CD8-positive, alpha-beta memory T cell (primary cell): ENCODE data around the gene ITGA2B. TPM values are rescaled to one million over a fixed set of nuclear protein-coding genes. Genes with fewer than 3 reads are reported as not detected.
A peak's percentile ranks its signal among the peaks of the same experiment; 100 is the strongest.
"Not testable (repeated sequence)": the region's sequence is repeated elsewhere in the genome, so short reads cannot be mapped to it uniquely, and the experiment has no call there.

Source experiments
- CTCF ChIA-PET: fragments of 350-600 bp; sonication (Branson Sonifier 250); formaldehyde crosslinking; loops from one replicate; lab custom pipeline; 2021; ENCODE audit warnings: antibody characterized with exemption; lab: Charles Lee
- POLR2A ChIA-PET: fragments of 350-600 bp; sonication (Branson Sonifier 250); formaldehyde crosslinking; loops from one replicate; lab custom pipeline; 2021; ENCODE audit warnings: antibody characterized with exemption; lab: Charles Lee
- DNase-seq, 5 donors: peaks; one replicate each; pipeline versions ENCODE4 v3.0.0 to v3.0.0-alpha.2; 2020 to 2022; ENCODE audit warnings: mixed read lengths in 1 of 5
- H3K27ac ChIP-seq: one replicate; pipeline ENCODE4 v1.7.0; 2013; ENCODE audit warnings: low read depth, mild to moderate bottlenecking, low read length, moderate library complexity
- H3K27me3 ChIP-seq: 2 replicates; pipeline ENCODE4 v1.7.0; 2013; ENCODE audit warnings: low read length, mild to moderate bottlenecking; ENCODE audit not compliant: insufficient read depth, poor library complexity, severe bottlenecking
- H3K36me3 ChIP-seq: 2 replicates; pipeline ENCODE4 v1.7.0; 2013; ENCODE audit warnings: mild to moderate bottlenecking, low read length, moderate library complexity; ENCODE audit not compliant: insufficient read depth
- H3K4me1 ChIP-seq: 2 replicates; pipeline ENCODE4 v1.7.0; 2013; ENCODE audit warnings: mild to moderate bottlenecking, low read length, moderate library complexity; ENCODE audit not compliant: insufficient read depth
- H3K4me3 ChIP-seq: 2 replicates; pipeline ENCODE4 v1.7.0; 2013; ENCODE audit warnings: mild to moderate bottlenecking, low read length
- H3K9me3 ChIP-seq: 2 replicates; pipeline ENCODE4 v1.7.0; 2013; ENCODE audit warnings: mild to moderate bottlenecking, low read length
- H3K27ac Mint-ChIP-seq, 8 donors: one replicate each; pipeline ENCODE4 v1.8.0; 2020 to 2021; ENCODE audit warnings: mixed read lengths in 8 of 8, mild to moderate bottlenecking in 6 of 8, inconsistent platforms in 3 of 8, moderate library complexity in 3 of 8
- H3K27me3 Mint-ChIP-seq, 2 donors: one replicate each; pipeline ENCODE4 v1.8.0; 2020 to 2021; ENCODE audit warnings: mixed read lengths in 2 of 2, mild to moderate bottlenecking in 1 of 2, moderate library complexity in 1 of 2
- H3K36me3 Mint-ChIP-seq, 3 donors: one replicate each; pipeline ENCODE4 v1.8.0; 2020 to 2021; ENCODE audit warnings: mixed read lengths in 3 of 3, inconsistent platforms in 1 of 3, mild to moderate bottlenecking in 1 of 3
- H3K4me1 Mint-ChIP-seq, 3 donors: one replicate each; pipeline ENCODE4 v1.8.0; 2020 to 2021; ENCODE audit warnings: mixed read lengths in 3 of 3, inconsistent platforms in 1 of 3, mild to moderate bottlenecking in 1 of 3
- H3K4me3 Mint-ChIP-seq, 7 donors: one replicate each; pipeline ENCODE4 v1.8.0; 2020 to 2021; ENCODE audit warnings: mixed read lengths in 7 of 7, mild to moderate bottlenecking in 6 of 7, moderate library complexity in 4 of 7, inconsistent platforms in 2 of 7
- H3K9me3 Mint-ChIP-seq, 5 donors: one replicate each; pipeline ENCODE4 v1.8.0; 2020 to 2022; ENCODE audit warnings: mixed read lengths in 5 of 5, mild to moderate bottlenecking in 3 of 5, moderate library complexity in 2 of 5, inconsistent platforms in 1 of 5
- polyA plus RNA-seq: library from polyadenylated mRNA; unstranded; fragments of 300-500 nt; fragmentation: Illumina TruSeq; gene quantifications from one replicate; pipeline ENCODE4 v1.2.3, GENCODE V29; 2021
- total RNA-seq, 2 experiments: library from RNA; stranded (reverse); gene quantifications; one replicate each; pipeline ENCODE4 v1.2.3, GENCODE V29; 2021

Gene ITGA2B
- total and polyA plus RNA-seq, 3 experiments from 2014 or later: 0.12 to 0.31 TPM; not detected in 1

GRCh38 chr17:44330263-44330662, 59.2 kb downstream of the ITGA2B start:
- H3K4me1 Mint-ChIP-seq: peaks cover 20 to 22% (median 21%) of the 10 kb centered on the region in 3 donors
- ChIA-PET POLR2A (interaction anchor here (1.1 to 1.7 kb wide), 4 partner anchors 108 to 120 kb away, joined by 3 to 5 read pairs (median 4); partner anchors contain the start of gene UBTF), CTCF (interaction anchor here (0.6 to 4.6 kb wide), 19 partner anchors 10 to 205 kb away, joined by 3 to 100 read pairs (median 4); partner anchors contain the start of genes GRN, RUNDC3A and UBTF)
- H3K9me3 Mint-ChIP-seq, H3K27ac ChIP-seq, H3K36me3 ChIP-seq, H3K27ac Mint-ChIP-seq, H3K4me3 ChIP-seq, H3K4me3 Mint-ChIP-seq, H3K27me3 Mint-ChIP-seq, DNase-seq, H3K27me3 ChIP-seq, H3K36me3 Mint-ChIP-seq, H3K9me3 ChIP-seq, H3K4me1 ChIP-seq: not testable (repeated sequence)

- not testable (repeated sequence) for H3K4me3 Mint-ChIP-seq, H3K9me3 Mint-ChIP-seq, H3K4me3 ChIP-seq, H3K9me3 ChIP-seq, H3K36me3 ChIP-seq, H3K27me3 Mint-ChIP-seq, H3K27me3 ChIP-seq, H3K27ac ChIP-seq, H3K4me1 ChIP-seq, H3K27ac Mint-ChIP-seq, DNase-seq
- Mint-ChIP-seq H3K4me1 (peaks cover 22 to 24% (median 23%) of the 10 kb centered on the region in 3 donors), H3K36me3 (peaks cover 0 to 12% (median 0%) of the 10 kb centered on the region in 3 donors)
- ChIA-PET POLR2A (interaction anchor here (1.7 kb wide), 1 partner anchor 110 kb away, joined by 4 read pairs; the partner anchor contains the start of gene UBTF), CTCF (interaction anchor here (1.4 to 4.6 kb wide), 7 partner anchors 9 to 128 kb away, joined by 3 to 100 read pairs (median 8); partner anchors contain the start of gene GRN)
Measured at GRCh38 chr17:44329516-44329915, 59.9 kb downstream of the ITGA2B start.

GRCh38 chr17:44327715-44328449, 61.6 kb downstream of the ITGA2B start:
- peak overlapping the region in 5 of 7 donors; percentile 45 to 98 (median 57) for H3K4me3 Mint-ChIP-seq
- H3K27ac ChIP-seq: no peak overlapping the region
- no peak for DNase-seq
- no peaks in the 10 kb centered on the region for H3K9me3 Mint-ChIP-seq
- no peaks in the 10 kb centered on the region for H3K27me3 ChIP-seq
- H3K36me3 Mint-ChIP-seq: peaks cover 0 to 12% (median 0%) of the 10 kb centered on the region in 3 donors
- H3K27me3 Mint-ChIP-seq: peaks cover 0 to 2% of the 10 kb centered on the region in 2 donors
- ChIA-PET CTCF (interaction anchor here (1.0 to 4.3 kb wide), 5 partner anchors 17 to 124 kb away, joined by 5 to 50 read pairs (median 8); partner anchors contain the start of genes GRN and UBTF), POLR2A (interaction anchor here (0.9 to 4.6 kb wide), 5 partner anchors 18 to 128 kb away, joined by 3 to 41 read pairs (median 23); partner anchors contain the start of genes ATXN7L3, GRN and UBTF)
- peaks cover 21% of the 10 kb centered on the region for H3K4me1 ChIP-seq
- H3K9me3 ChIP-seq: no peaks in the 10 kb centered on the region
- no peaks in the 10 kb centered on the region for H3K36me3 ChIP-seq
- H3K4me1 Mint-ChIP-seq: peaks cover 30 to 32% (median 31%) of the 10 kb centered on the region in 3 donors
- H3K4me3 ChIP-seq: no peak overlapping the region
- peak overlapping the region in 3 of 8 donors; percentile 26 to 85 (median 85) for H3K27ac Mint-ChIP-seq

- no peaks in the 10 kb centered on the region for H3K27me3 ChIP-seq
- peaks cover 21% of the 10 kb centered on the region for H3K4me1 ChIP-seq
- CTCF ChIA-PET: interaction anchor here (0.7 to 4.3 kb wide), 7 partner anchors 18 to 123 kb away, joined by 4 to 50 read pairs (median 7); partner anchors contain the start of genes GRN and UBTF
- Mint-ChIP-seq H3K9me3 (no peaks in the 10 kb centered on the region), H3K4me3 (peak overlapping the region; percentile 51 to 98 (median 76)), H3K27me3 (peaks cover 0 to 2% of the 10 kb centered on the region in 2 donors), H3K27ac (peak overlapping the region; percentile 61 to 99 (median 86)), H3K4me1 (peaks cover 32 to 36% (median 35%) of the 10 kb centered on the region in 3 donors), H3K36me3 (peaks cover 0 to 19% (median 0%) of the 10 kb centered on the region in 3 donors)
- H3K9me3 ChIP-seq: no peaks in the 10 kb centered on the region
- POLR2A ChIA-PET: interaction anchor here (0.5 to 4.6 kb wide), 18 partner anchors 10 to 257 kb away, joined by 3 to 41 read pairs (median 6); partner anchors contain the start of genes ATXN7L3, GRN, HDAC5 and RUNDC3A
- H3K36me3 ChIP-seq: no peaks in the 10 kb centered on the region
- no peak overlapping the region for H3K27ac ChIP-seq
- DNase-seq: peak; percentile 90 to 98 (median 93)
- peak overlapping the region; percentile 38 for H3K4me3 ChIP-seq
Measured at GRCh38 chr17:44326861-44327444, 62.5 kb downstream of the ITGA2B start.

GRCh38 chr17:44324571-44325275, 64.7 kb downstream of the ITGA2B start, which contains the start of gene SLC25A39:
TSS of gene SLC25A39 (minus strand) at chr17:44324823. CDS start at chr17:44323562, 1,261 bp downstream.
- H3K4me1 ChIP-seq: peaks cover 21% of the 10 kb centered on the region
- CTCF ChIA-PET: interaction anchor here (1.0 to 4.3 kb wide), 5 partner anchors 21 to 114 kb away, joined by 3 to 50 read pairs (median 10); partner anchors contain the start of genes GRN and UBTF
- peak; percentile 92 to 96 (median 94) for DNase-seq
- POLR2A ChIA-PET: interaction anchor here (0.6 to 4.6 kb wide), 5 partner anchors 103 to 183 kb away, joined by 5 to 41 read pairs (median 12); partner anchors contain the start of gene UBTF
- Mint-ChIP-seq H3K36me3 (peaks cover 0 to 40% (median 0%) of the 10 kb centered on the region in 3 donors), H3K4me1 (peaks cover 26 to 31% (median 30%) of the 10 kb centered on the region in 3 donors), H3K4me3 (peak within 1 kb of the TSS; percentile 91 to 98 (median 92)), H3K9me3 (no peaks in the 10 kb centered on the region), H3K27ac (peak within 1 kb of the TSS; percentile 92 to 99 (median 97)), H3K27me3 (peaks cover 0 to 2% of the 10 kb centered on the region in 2 donors)
- no peaks in the 10 kb centered on the region for H3K27me3 ChIP-seq
- H3K27ac ChIP-seq: peak within 1 kb of the TSS; percentile 93
- H3K9me3 ChIP-seq: no peaks in the 10 kb centered on the region
- peak within 1 kb of the TSS; percentile 94 for H3K4me3 ChIP-seq
- H3K36me3 ChIP-seq: no peaks in the 10 kb centered on the region

GRCh38 chr17:44324092-44324570, 65.3 kb downstream of the ITGA2B start:
- CTCF ChIA-PET: interaction anchor here (1.0 to 4.3 kb wide), 4 partner anchors 21 to 114 kb away, joined by 3 to 50 read pairs (median 8); partner anchors contain the start of genes GRN and UBTF
- H3K4me3 ChIP-seq: peak overlapping the region; percentile 94

More at GRCh38 chr17:44324092-44324570, 65.3 kb downstream of the ITGA2B start:
- H3K4me1 ChIP-seq: peaks cover 21% of the 10 kb centered on the region
- Mint-ChIP-seq H3K27ac (peak overlapping the region in 5 of 8 donors; percentile 45 to 88 (median 53)), H3K4me3 (peak overlapping the region; percentile 75 to 97 (median 79)), H3K36me3 (peaks cover 3 to 46% (median 4%) of the 10 kb centered on the region in 3 donors), H3K9me3 (no peaks in the 10 kb centered on the region), H3K4me1 (peaks cover 26 to 31% (median 30%) of the 10 kb centered on the region in 3 donors), H3K27me3 (peaks cover 0 to 2% of the 10 kb centered on the region in 2 donors)
- peak overlapping the region; percentile 93 for H3K27ac ChIP-seq
- peak in 1 of 5 donors; percentile 51 for DNase-seq
- H3K36me3 ChIP-seq: no peaks in the 10 kb centered on the region
- no peaks in the 10 kb centered on the region for H3K27me3 ChIP-seq
- no peaks in the 10 kb centered on the region for H3K9me3 ChIP-seq
- POLR2A ChIA-PET: interaction anchor here (2.2 to 4.6 kb wide), 4 partner anchors 103 to 113 kb away, joined by 10 to 41 read pairs (median 21); partner anchors contain the start of gene UBTF
